Type B pancreatic cell (in vitro differentiated cells): ENCODE data around the gene NPIPB2. TPM values are rescaled to one million over a fixed set of nuclear protein-coding genes. Genes with fewer than 3 reads are reported as not detected.

ENCODE experiments used
- DNase-seq: peaks from one replicate; pipeline ENCODE4 v3.0.0; 2021; ENCODE audit warnings: mixed read lengths; ENCODE audit not compliant: unreplicated experiment; ENCODE audit errors: extremely low spot score
- H3K27ac Mint-ChIP-seq: 2 replicates; pipeline ENCODE4 v1.8.0; 2021; ENCODE audit warnings: mild to moderate bottlenecking, mixed read lengths
- H3K27me3 Mint-ChIP-seq: 2 replicates; pipeline ENCODE4 v1.8.0; 2021; ENCODE audit warnings: mixed read lengths
- H3K36me3 Mint-ChIP-seq: 2 replicates; pipeline ENCODE4 v1.8.0; 2021; ENCODE audit warnings: mixed read lengths
- H3K4me1 Mint-ChIP-seq: one replicate; pipeline ENCODE4 v1.8.0; 2021; ENCODE audit warnings: mixed read lengths; ENCODE audit not compliant: unreplicated experiment
- H3K4me3 Mint-ChIP-seq: 2 replicates; pipeline ENCODE4 v1.8.0; 2021; ENCODE audit warnings: mild to moderate bottlenecking, mixed read lengths
- H3K9me3 Mint-ChIP-seq: 2 replicates; pipeline ENCODE4 v1.8.0; 2021; ENCODE audit warnings: mixed read lengths
- CTCF ChIP-seq: fragments of 200-600 bp; sonication (generic); conservative IDR thresholded peaks from 2 replicates; pipeline ENCODE4 v1.5.0; 2021; ENCODE audit warnings: antibody characterized with exemption, mild to moderate bottlenecking
- total RNA-seq: library from RNA; stranded (reverse); gene quantifications from 2 replicates; pipeline ENCODE4 v1.2.1, GENCODE V29; 2021; ENCODE audit warnings: low replicate concordance

Gene NPIPB2
- total RNA-seq, 1 donor from 2014 or later, result 13.4 TPM

GRCh38 chr16:11884035-11884434 lies 57.8 kb downstream of the NPIPB2 start:
- no peaks in the 10 kb centered on the region for H3K4me1 Mint-ChIP-seq
- H3K36me3 Mint-ChIP-seq, result peaks cover 22% of the 10 kb centered on the region
- H3K27me3 Mint-ChIP-seq, result no peaks in the 10 kb centered on the region
- no peaks in the 10 kb centered on the region for H3K9me3 Mint-ChIP-seq
- no peak for TF ChIP-seq CTCF
- no peak overlapping the region for H3K4me3 Mint-ChIP-seq
- H3K27ac Mint-ChIP-seq, result no peak overlapping the region
- no peak for DNase-seq

GRCh38 chr16:11880007-11880406 lies 61.8 kb downstream of the NPIPB2 start:
- TF ChIP-seq CTCF, result no peak
- Mint-ChIP-seq H3K9me3 (no peaks in the 10 kb centered on the region), H3K4me1 (no peaks in the 10 kb centered on the region), H3K4me3 (no peak overlapping the region), H3K27ac (no peak overlapping the region), H3K27me3 (no peaks in the 10 kb centered on the region), H3K36me3 (peaks cover 20% of the 10 kb centered on the region)
- DNase-seq, result no peak

GRCh38 chr16:11877374-11877773 lies 64.5 kb downstream of the NPIPB2 start:
- H3K4me3 Mint-ChIP-seq, result no peak overlapping the region
- H3K27me3 Mint-ChIP-seq, result no peaks in the 10 kb centered on the region
- no peaks in the 10 kb centered on the region for H3K9me3 Mint-ChIP-seq
- H3K27ac Mint-ChIP-seq, result no peak overlapping the region
- no peak for DNase-seq
- no peak for TF ChIP-seq CTCF
- peaks cover 20% of the 10 kb centered on the region for H3K36me3 Mint-ChIP-seq
- H3K4me1 Mint-ChIP-seq, result no peaks in the 10 kb centered on the region

Other genes starting within 250 kb of the NPIPB2 start
- 26.7 and 39.0 TPM in 2 replicates for gene TXNDC11, start 199.2 kb downstream of the NPIPB2 start, total RNA-seq
- gene ZC3H7A, start 144.8 kb downstream of the NPIPB2 start, total RNA-seq, result 43.3 and 67.5 TPM in 2 replicates
- 150 and 184 TPM in 2 replicates for gene RSL1D1, start 90.5 kb downstream of the NPIPB2 start, total RNA-seq
- gene GSPT1, start 26.1 kb downstream of the NPIPB2 start, total RNA-seq, result 99.1 and 101 TPM in 2 replicates
- gene TNFRSF17, start 23.2 kb upstream of the NPIPB2 start, total RNA-seq, result not detected in 2 replicates
- gene SNX29, start 34.7 kb upstream of the NPIPB2 start, total RNA-seq, result 21.9 and 24.7 TPM in 2 replicates